ENCODE results near the gene SUCLG2. TPM values are rescaled to one million over a fixed set of nuclear protein-coding genes. Genes with fewer than 3 reads are reported as not detected.

The SUCLG2 gene
- polyA plus RNA-seq, 1 donor, result 143 TPM

GRCh38 chr3:67447393-67447792 lies 207.0 kb downstream of the SUCLG2 start:
- H3K27ac ChIP-seq (ENCODE audit: low read length), result no peak overlapping the region
- no peaks in the 10 kb centered on the region for H3K9me3 ChIP-seq (ENCODE audit: control insufficient read depth, low read depth, low read length)
- H3K4me1 ChIP-seq (ENCODE audit: control insufficient read depth, insufficient read depth, low read length), result no peaks in the 10 kb centered on the region
- H3K36me3 ChIP-seq (ENCODE audit: control insufficient read depth, insufficient read depth, low read length), result no peaks in the 10 kb centered on the region
- no peaks in the 10 kb centered on the region for H3K27me3 ChIP-seq (ENCODE audit: control insufficient read depth, insufficient read depth, low read length)
- no CpG with 5 or more reads among the region's 1 CpG for WGBS (ENCODE audit: insufficient coverage, low lambda C conversion rate)
- DNase-seq, result no peak
- no peak overlapping the region for H3K4me3 ChIP-seq (ENCODE audit: low read length)

- Histone ChIP-seq H3K27me3 (ENCODE audit: control insufficient read depth, insufficient read depth, low read length) (no peaks in the 10 kb centered on the region), H3K36me3 (ENCODE audit: control insufficient read depth, insufficient read depth, low read length) (no peaks in the 10 kb centered on the region), H3K4me3 (ENCODE audit: low read length) (no peak overlapping the region), H3K9me3 (ENCODE audit: control insufficient read depth, low read depth, low read length) (no peaks in the 10 kb centered on the region), H3K4me1 (ENCODE audit: control insufficient read depth, insufficient read depth, low read length) (no peaks in the 10 kb centered on the region), H3K27ac (ENCODE audit: low read length) (no peak overlapping the region)
- no peak for DNase-seq
- WGBS (ENCODE audit: insufficient coverage, low lambda C conversion rate), result 92% methylated on average over 2 of the region's 5 CpGs
Observed at GRCh38 chr3:67437789-67438188, 216.6 kb downstream of the SUCLG2 start.

- no peaks in the 10 kb centered on the region for H3K9me3 ChIP-seq (ENCODE audit: control insufficient read depth, low read depth, low read length)
- no peak overlapping the region for H3K4me3 ChIP-seq (ENCODE audit: low read length)
- no peak overlapping the region for H3K27ac ChIP-seq (ENCODE audit: low read length)
- no peaks in the 10 kb centered on the region for H3K27me3 ChIP-seq (ENCODE audit: control insufficient read depth, insufficient read depth, low read length)
- WGBS (ENCODE audit: insufficient coverage, low lambda C conversion rate), result 100% methylated on average over 2 of the region's 3 CpGs
- DNase-seq, result no peak
- H3K4me1 ChIP-seq (ENCODE audit: control insufficient read depth, insufficient read depth, low read length), result no peaks in the 10 kb centered on the region
- H3K36me3 ChIP-seq (ENCODE audit: control insufficient read depth, insufficient read depth, low read length), result no peaks in the 10 kb centered on the region
Observed at GRCh38 chr3:67437090-67437489, 217.3 kb downstream of the SUCLG2 start.

GRCh38 chr3:67433109-67433508 lies 221.3 kb downstream of the SUCLG2 start:
- Histone ChIP-seq H3K4me3 (ENCODE audit: low read length) (no peak overlapping the region), H3K27me3 (ENCODE audit: control insufficient read depth, insufficient read depth, low read length) (no peaks in the 10 kb centered on the region), H3K36me3 (ENCODE audit: control insufficient read depth, insufficient read depth, low read length) (no peaks in the 10 kb centered on the region), H3K4me1 (ENCODE audit: control insufficient read depth, insufficient read depth, low read length) (no peaks in the 10 kb centered on the region), H3K27ac (ENCODE audit: low read length) (no peak overlapping the region), H3K9me3 (ENCODE audit: control insufficient read depth, low read depth, low read length) (no peaks in the 10 kb centered on the region)
- DNase-seq, result no peak
- WGBS (ENCODE audit: insufficient coverage, low lambda C conversion rate), result 94% methylated on average over 3 of the region's 4 CpGs

- no peaks in the 10 kb centered on the region for H3K27me3 ChIP-seq (ENCODE audit: control insufficient read depth, insufficient read depth, low read length)
- H3K9me3 ChIP-seq (ENCODE audit: control insufficient read depth, low read depth, low read length), result no peaks in the 10 kb centered on the region
- DNase-seq, result no peak
- H3K4me3 ChIP-seq (ENCODE audit: low read length), result no peak overlapping the region
- H3K4me1 ChIP-seq (ENCODE audit: control insufficient read depth, insufficient read depth, low read length), result no peaks in the 10 kb centered on the region
- peaks cover 4% of the 10 kb centered on the region for H3K36me3 ChIP-seq (ENCODE audit: control insufficient read depth, insufficient read depth, low read length)
- WGBS (ENCODE audit: insufficient coverage, low lambda C conversion rate), result no CpG with 5 or more reads among the region's 1 CpG
- no peak overlapping the region for H3K27ac ChIP-seq (ENCODE audit: low read length)
Observed at GRCh38 chr3:67431887-67432286, 222.5 kb downstream of the SUCLG2 start.

- no peak overlapping the region for H3K4me3 ChIP-seq (ENCODE audit: low read length)
- H3K9me3 ChIP-seq (ENCODE audit: control insufficient read depth, low read depth, low read length), result no peaks in the 10 kb centered on the region
- no peaks in the 10 kb centered on the region for H3K27me3 ChIP-seq (ENCODE audit: control insufficient read depth, insufficient read depth, low read length)
- peaks cover 8% of the 10 kb centered on the region for H3K36me3 ChIP-seq (ENCODE audit: control insufficient read depth, insufficient read depth, low read length)
- no peaks in the 10 kb centered on the region for H3K4me1 ChIP-seq (ENCODE audit: control insufficient read depth, insufficient read depth, low read length)
- H3K27ac ChIP-seq (ENCODE audit: low read length), result no peak overlapping the region
- no peak for DNase-seq
Observed at GRCh38 chr3:67423722-67424121, 230.7 kb downstream of the SUCLG2 start.

- H3K27me3 ChIP-seq (ENCODE audit: control insufficient read depth, insufficient read depth, low read length), result no peaks in the 10 kb centered on the region
- H3K9me3 ChIP-seq (ENCODE audit: control insufficient read depth, low read depth, low read length), result no peaks in the 10 kb centered on the region
- no peak overlapping the region for H3K27ac ChIP-seq (ENCODE audit: low read length)
- H3K36me3 ChIP-seq (ENCODE audit: control insufficient read depth, insufficient read depth, low read length), result peaks cover 4% of the 10 kb centered on the region
- no peaks in the 10 kb centered on the region for H3K4me1 ChIP-seq (ENCODE audit: control insufficient read depth, insufficient read depth, low read length)
- no peak overlapping the region for H3K4me3 ChIP-seq (ENCODE audit: low read length)
- DNase-seq, result no peak
- WGBS (ENCODE audit: insufficient coverage, low lambda C conversion rate), result no CpG with 5 or more reads among the region's 1 CpG
Observed at GRCh38 chr3:67421912-67422311, 232.5 kb downstream of the SUCLG2 start.

GRCh38 chr3:67419779-67420178 lies 234.6 kb downstream of the SUCLG2 start:
- Histone ChIP-seq H3K36me3 (ENCODE audit: control insufficient read depth, insufficient read depth, low read length) (peaks cover 4% of the 10 kb centered on the region), H3K4me3 (ENCODE audit: low read length) (no peak overlapping the region), H3K27ac (ENCODE audit: low read length) (no peak overlapping the region), H3K9me3 (ENCODE audit: control insufficient read depth, low read depth, low read length) (no peaks in the 10 kb centered on the region), H3K27me3 (ENCODE audit: control insufficient read depth, insufficient read depth, low read length) (no peaks in the 10 kb centered on the region), H3K4me1 (ENCODE audit: control insufficient read depth, insufficient read depth, low read length) (no peaks in the 10 kb centered on the region)
- no peak for DNase-seq

GRCh38 chr3:67419218-67419529 lies 235.2 kb downstream of the SUCLG2 start:
- no peak for DNase-seq
- Histone ChIP-seq H3K4me1 (ENCODE audit: control insufficient read depth, insufficient read depth, low read length) (no peaks in the 10 kb centered on the region), H3K36me3 (ENCODE audit: control insufficient read depth, insufficient read depth, low read length) (peaks cover 4% of the 10 kb centered on the region), H3K9me3 (ENCODE audit: control insufficient read depth, low read depth, low read length) (no peaks in the 10 kb centered on the region), H3K27ac (ENCODE audit: low read length) (no peak overlapping the region), H3K4me3 (ENCODE audit: low read length) (no peak overlapping the region), H3K27me3 (ENCODE audit: control insufficient read depth, insufficient read depth, low read length) (no peaks in the 10 kb centered on the region)
- 83% methylated on average over 2 of the region's 2 CpGs for WGBS (ENCODE audit: insufficient coverage, low lambda C conversion rate)

- 100% methylated on average over 1 of the region's 3 CpGs for WGBS (ENCODE audit: insufficient coverage, low lambda C conversion rate)
- no peak overlapping the region for H3K27ac ChIP-seq (ENCODE audit: low read length)
- DNase-seq, result no peak
- no peaks in the 10 kb centered on the region for H3K27me3 ChIP-seq (ENCODE audit: control insufficient read depth, insufficient read depth, low read length)
- H3K4me1 ChIP-seq (ENCODE audit: control insufficient read depth, insufficient read depth, low read length), result no peaks in the 10 kb centered on the region
- peaks cover 4% of the 10 kb centered on the region for H3K36me3 ChIP-seq (ENCODE audit: control insufficient read depth, insufficient read depth, low read length)
- no peaks in the 10 kb centered on the region for H3K9me3 ChIP-seq (ENCODE audit: control insufficient read depth, low read depth, low read length)
- H3K4me3 ChIP-seq (ENCODE audit: low read length), result no peak overlapping the region
Observed at GRCh38 chr3:67418426-67419217, 235.8 kb downstream of the SUCLG2 start.

GRCh38 chr3:67416703-67417102 lies 237.7 kb downstream of the SUCLG2 start:
- H3K27ac ChIP-seq (ENCODE audit: low read length), result no peak overlapping the region
- H3K4me1 ChIP-seq (ENCODE audit: control insufficient read depth, insufficient read depth, low read length), result no peaks in the 10 kb centered on the region
- no peak for DNase-seq
- no peaks in the 10 kb centered on the region for H3K9me3 ChIP-seq (ENCODE audit: control insufficient read depth, low read depth, low read length)
- no peaks in the 10 kb centered on the region for H3K27me3 ChIP-seq (ENCODE audit: control insufficient read depth, insufficient read depth, low read length)
- H3K36me3 ChIP-seq (ENCODE audit: control insufficient read depth, insufficient read depth, low read length), result no peaks in the 10 kb centered on the region
- 80% methylated on average over 1 of the region's 1 CpG for WGBS (ENCODE audit: insufficient coverage, low lambda C conversion rate)
- H3K4me3 ChIP-seq (ENCODE audit: low read length), result no peak overlapping the region
